C4-2B (cell line): Measurements from ENCODE around the gene TRIO.

Experiments used
- CTCF ChIP-seq: fragments of 450-650 bp; conservative IDR thresholded peaks from 2 replicates; pipeline ENCODE4 v1.5.1; 2017; ENCODE audit warnings: mild to moderate bottlenecking
- ZFX ChIP-seq: fragments of 450-650 bp; IDR thresholded peaks from 2 replicates; pipeline ENCODE4 v1.6.1; 2017

- no peak for TF ChIP-seq CTCF
- no peak for TF ChIP-seq ZFX
Measured at GRCh38 chr5:14268738-14269137, 125.6 kb downstream of the TRIO start.
